Neuronal stem cell (in vitro differentiated cells): ENCODE data around the gene RASIP1.

Experiments
- DNase-seq: peaks from one replicate; pipeline ENCODE4 v3.0.0-alpha.2; 2013; ENCODE audit warnings: low spot score
- H2AFZ ChIP-seq: one replicate; pipeline ENCODE4 v1.6.1; 2013; ENCODE audit warnings: mild to moderate bottlenecking, low read length, inconsistent platforms
- H2AK5ac ChIP-seq: 2 replicates; pipeline ENCODE4 v1.6.1; 2013; ENCODE audit warnings: low read depth, mild to moderate bottlenecking, inconsistent platforms, low read length, moderate library complexity, mixed read lengths
- H2BK120ac ChIP-seq: 2 replicates; pipeline ENCODE4 v1.6.1; 2013; ENCODE audit warnings: low read depth, mild to moderate bottlenecking, inconsistent platforms, low read length, moderate library complexity, mixed read lengths
- H2BK12ac ChIP-seq: one replicate; pipeline ENCODE4 v1.6.1; 2013; ENCODE audit warnings: low read length, inconsistent platforms
- H2BK15ac ChIP-seq: 2 replicates; pipeline ENCODE4 v1.6.1; 2013; ENCODE audit warnings: mild to moderate bottlenecking, low read length, inconsistent platforms, mixed read lengths
- H2BK5ac ChIP-seq: one replicate; pipeline ENCODE4 v1.6.1; 2013; ENCODE audit warnings: inconsistent platforms, mild to moderate bottlenecking, low read length, moderate library complexity
- H3K14ac ChIP-seq: one replicate; pipeline ENCODE4 v1.6.1; 2013; ENCODE audit warnings: low read length, inconsistent platforms
- H3K18ac ChIP-seq: 2 replicates; pipeline ENCODE4 v1.6.1; 2013; ENCODE audit warnings: low read length, inconsistent platforms
- H3K23ac ChIP-seq: 2 replicates; pipeline ENCODE4 v1.6.1; 2013; ENCODE audit warnings: low read depth, mild to moderate bottlenecking, mixed read lengths, low read length, inconsistent platforms; ENCODE audit not compliant: poor library complexity
- H3K27ac ChIP-seq: replicated peaks from 3 replicates; pipeline ENCODE4 v1.5.1; 2013; ENCODE audit warnings: low read length, inconsistent platforms
- H3K27me3 ChIP-seq, 3 experiments: 2 replicates each; pipeline ENCODE4 v1.6.1; 2013; ENCODE audit warnings: low read length in 3 of 3, mild to moderate bottlenecking in 2 of 3, inconsistent platforms in 1 of 3, low read depth in 1 of 3, mixed read lengths in 1 of 3, moderate library complexity in 1 of 3; ENCODE audit not compliant: control insufficient read depth in 3 of 3, insufficient read depth in 3 of 3
- H3K36me3 ChIP-seq, 2 donors: replicated peaks in 1 of 2; 2 replicates each; pipeline ENCODE4 v1.6.1; 2013; ENCODE audit warnings: low read length in 2 of 2; ENCODE audit not compliant: control insufficient read depth in 2 of 2, insufficient read depth in 2 of 2
- H3K4ac ChIP-seq: 2 replicates; pipeline ENCODE4 v1.6.1; 2013; ENCODE audit warnings: inconsistent platforms, mild to moderate bottlenecking, low read length, moderate library complexity
- H3K4me1 ChIP-seq, 2 donors: 1 replicate in 1 of 2; 2 replicates in 1 of 2; pipeline ENCODE4 v1.6.1; 2013; ENCODE audit warnings: low read length in 2 of 2, low read depth in 1 of 2; ENCODE audit not compliant: control insufficient read depth in 2 of 2, insufficient read depth in 1 of 2
- H3K4me2 ChIP-seq: one replicate; pipeline ENCODE4 v1.6.1; 2013; ENCODE audit warnings: mild to moderate bottlenecking, low read length, inconsistent platforms; ENCODE audit not compliant: insufficient read depth, poor library complexity, severe bottlenecking
- H3K4me3 ChIP-seq, 2 donors: 2 replicates each; pipeline ENCODE4 v1.5.1; 2013; ENCODE audit warnings: low read length in 2 of 2, mild to moderate bottlenecking in 2 of 2, inconsistent platforms in 1 of 2, moderate library complexity in 1 of 2
- H3K79me1 ChIP-seq: one replicate; pipeline ENCODE4 v1.6.1; 2013; ENCODE audit warnings: low read depth, mild to moderate bottlenecking, inconsistent platforms, low read length, moderate library complexity
- H3K9ac ChIP-seq: one replicate; pipeline ENCODE4 v1.6.1; 2013; ENCODE audit warnings: mild to moderate bottlenecking, low read depth, low read length, inconsistent platforms; ENCODE audit not compliant: poor library complexity
- H3K9me3 ChIP-seq, 2 donors: replicated peaks in 1 of 2; 2 replicates each; pipeline versions ENCODE3 to v1.6.1; 2013; ENCODE audit warnings: low read length in 2 of 2, mild to moderate bottlenecking in 2 of 2, inconsistent platforms in 1 of 2, low read depth in 1 of 2, mixed read lengths in 1 of 2, moderate library complexity in 1 of 2; ENCODE audit not compliant: control insufficient read depth in 2 of 2, insufficient read depth in 1 of 2
- H4K8ac ChIP-seq: one replicate; pipeline ENCODE4 v1.6.1; 2013; ENCODE audit warnings: low read depth, mild to moderate bottlenecking, inconsistent platforms, low read length, moderate library complexity
- H4K91ac ChIP-seq: one replicate; pipeline ENCODE4 v1.6.1; 2013; ENCODE audit warnings: low read length, low read depth, mild to moderate bottlenecking, inconsistent platforms; ENCODE audit not compliant: poor library complexity
- WGBS, 2 donors: extraction: QIAGEN DNeasy Blood & Tissue Kit; methylation state at CpG; one replicate each; pipeline ENCODE4 v1.1.7; 2013; ENCODE audit warnings: missing lambda C conversion rate in 2 of 2, mixed read lengths in 1 of 2; ENCODE audit not compliant: insufficient read length in 2 of 2, insufficient replicate concordance in 1 of 2; ENCODE audit errors: extremely low coverage in 2 of 2; 5-methylcytosine and 5-hydroxymethylcytosine counted together

Gene RASIP1

GRCh38 chr19:48755084-48755641 is 14.8 kb upstream of the RASIP1 start, which contains the start of gene FGF21:
Gene FGF21, plus strand, starts transcription at chr19:48755524. Its CDS starts 713 bp downstream, at chr19:48756237.
- Histone ChIP-seq H3K23ac (no peak within 1 kb of the TSS), H3K79me1 (peaks cover 2% of the 10 kb centered on the region), H3K9ac (no peak within 1 kb of the TSS), H2BK12ac (peak within 1 kb of the TSS; percentile 22), H2AFZ (no peak within 1 kb of the TSS), H3K4me2 (peak within 1 kb of the TSS; percentile 11), H2BK15ac (peak within 1 kb of the TSS; percentile 89), H2AK5ac (peak within 1 kb of the TSS; percentile 82), H2BK5ac (no peak within 1 kb of the TSS), H3K4me1 (peaks cover 6 to 8% of the 10 kb centered on the region in 2 donors), H4K91ac (peak within 1 kb of the TSS; percentile 53), H4K8ac (peak within 1 kb of the TSS; percentile 3), H3K27me3 (peaks cover 0 to 58% (median 18%) of the 10 kb centered on the region in 3 experiments), H2BK120ac (no peak within 1 kb of the TSS), H3K14ac (peak within 1 kb of the TSS; percentile 89), H3K27ac (no peak within 1 kb of the TSS), H3K36me3 (no peaks in the 10 kb centered on the region), H3K4ac (no peak within 1 kb of the TSS), H3K4me3 (no peak within 1 kb of the TSS), H3K18ac (peak within 1 kb of the TSS; percentile 38), H3K9me3 (peaks cover 0 to 8% of the 10 kb centered on the region in 2 donors)
- no peak for DNase-seq
- no CpG with 5 or more reads among the region's 4 CpGs for WGBS, 2 donors

GRCh38 chr19:48752496-48753365 is 12.3 kb upstream of the RASIP1 start, which contains the start of gene FUT1:
Gene FUT1, minus strand, starts transcription at chr19:48752641. Its CDS starts 1,360 bp downstream, at chr19:48751281.
- peaks cover 6 to 8% of the 10 kb centered on the region in 2 donors for H3K4me1 ChIP-seq
- H2BK12ac ChIP-seq, result peak within 1 kb of the TSS; percentile 82
- no peak within 1 kb of the TSS for H4K91ac ChIP-seq
- H3K4me3 ChIP-seq, result peak within 1 kb of the TSS; percentile 15 to 90
- H3K4ac ChIP-seq, result no peak within 1 kb of the TSS
- H3K23ac ChIP-seq, result peak within 1 kb of the TSS; percentile 90
- no peak within 1 kb of the TSS for H2BK5ac ChIP-seq
- H3K79me1 ChIP-seq, result peaks cover 2% of the 10 kb centered on the region
- H2AK5ac ChIP-seq, result peak within 1 kb of the TSS; percentile 74
- peak within 1 kb of the TSS; percentile 90 for H3K14ac ChIP-seq
- H2AFZ ChIP-seq, result peak within 1 kb of the TSS; percentile 82
- no peak within 1 kb of the TSS for H2BK120ac ChIP-seq
- WGBS, 2 donors, result no CpG with 5 or more reads among the region's 73 CpGs
- peaks cover 0 to 76% (median 18%) of the 10 kb centered on the region in 3 experiments for H3K27me3 ChIP-seq
- no peaks in the 10 kb centered on the region for H3K36me3 ChIP-seq
- peak within 1 kb of the TSS; percentile 91 for H3K9ac ChIP-seq
- peak within 1 kb of the TSS; percentile 96 for H3K4me2 ChIP-seq
- H2BK15ac ChIP-seq, result peak within 1 kb of the TSS; percentile 71
- H4K8ac ChIP-seq, result no peak within 1 kb of the TSS
- peak within 1 kb of the TSS; percentile 58 for H3K18ac ChIP-seq
- no peak within 1 kb of the TSS for H3K27ac ChIP-seq
- H3K9me3 ChIP-seq, result peaks cover 0 to 9% of the 10 kb centered on the region in 2 donors
- no peak for DNase-seq

GRCh38 chr19:48751845-48752495 is 11.6 kb upstream of the RASIP1 start:
- no peak overlapping the region for H4K91ac ChIP-seq
- H3K14ac ChIP-seq, result no peak overlapping the region
- H2AFZ ChIP-seq, result peak overlapping the region; percentile 82
- H2AK5ac ChIP-seq, result no peak overlapping the region
- peak overlapping the region in 1 of 2 donors; percentile 90 for H3K4me3 ChIP-seq
- no peak overlapping the region for H3K4ac ChIP-seq
- H3K9me3 ChIP-seq, result peaks cover 0 to 9% of the 10 kb centered on the region in 2 donors
- no peak overlapping the region for H2BK12ac ChIP-seq
- no peak overlapping the region for H2BK5ac ChIP-seq
- no peak overlapping the region for H4K8ac ChIP-seq
- H3K18ac ChIP-seq, result peak overlapping the region; percentile 58
- no peak overlapping the region for H3K27ac ChIP-seq
- no CpG with 5 or more reads among the region's 20 CpGs for WGBS, 2 donors
- H3K27me3 ChIP-seq, result peaks cover 0 to 76% (median 18%) of the 10 kb centered on the region in 3 experiments
- H3K23ac ChIP-seq, result no peak overlapping the region
- no peak overlapping the region for H2BK15ac ChIP-seq
- DNase-seq, result no peak
- peaks cover 6 to 8% of the 10 kb centered on the region in 2 donors for H3K4me1 ChIP-seq
- peaks cover 2% of the 10 kb centered on the region for H3K79me1 ChIP-seq
- peak overlapping the region; percentile 96 for H3K4me2 ChIP-seq
- no peak overlapping the region for H2BK120ac ChIP-seq
- H3K36me3 ChIP-seq, result no peaks in the 10 kb centered on the region
- peak overlapping the region; percentile 91 for H3K9ac ChIP-seq
